HepG2 (cell line): Measurements from ENCODE around the gene RHBDF2. TPM values are rescaled to one million over a fixed set of nuclear protein-coding genes. Genes with fewer than 3 reads are reported as not detected.

Experiments
- EZH2 ChIP-seq: conservative IDR thresholded peaks from 2 replicates; pipeline ENCODE4 v1.6.1; 2012; ENCODE audit warnings: mild to moderate bottlenecking, low read depth, low read length, moderate library complexity
- HIVEP1 ChIP-seq: sonication (generic); formaldehyde crosslinking; IDR thresholded peaks from 2 replicates; pipeline ENCODE4 v1.4.0; 2020; ENCODE audit warnings: mild to moderate bottlenecking, missing genetic modification reagents
- KIAA2018 ChIP-seq: sonication (generic); formaldehyde crosslinking; IDR thresholded peaks from 2 replicates; pipeline ENCODE4 v1.5.0; 2020; ENCODE audit warnings: mild to moderate bottlenecking, missing genetic modification reagents, borderline replicate concordance
- NFRKB ChIP-seq: fragments of 450-650 bp; IDR thresholded peaks from 2 replicates; pipeline ENCODE4 v1.6.1; 2017
- TRIM24 ChIP-seq: sonication (generic); formaldehyde crosslinking; IDR thresholded peaks from 2 replicates; pipeline ENCODE4 v1.8.0; 2022; ENCODE audit warnings: mild to moderate bottlenecking, missing genetic modification reagents
- ZFP36L2 ChIP-seq: sonication (generic); formaldehyde crosslinking; IDR thresholded peaks from 2 replicates; pipeline ENCODE4 v1.4.0; 2020; ENCODE audit warnings: missing genetic modification reagents
- ZHX2 ChIP-seq, 2 experiments: sonication (generic) in 1 of 2; formaldehyde crosslinking in 1 of 2; IDR thresholded peaks; 2 replicates each; pipeline versions ENCODE4 v1.6.1 to v1.9.0; 2014 to 2022; ENCODE audit warnings: antibody characterized with exemption in 1 of 2, borderline replicate concordance in 1 of 2, inconsistent platforms in 1 of 2, low read depth in 1 of 2, missing genetic modification reagents in 1 of 2
- ZNF503 ChIP-seq: sonication (generic); formaldehyde crosslinking; IDR thresholded peaks from 2 replicates; pipeline ENCODE4 v1.4.0; 2020; ENCODE audit warnings: missing genetic modification reagents
- ZNF788 ChIP-seq: sonication (generic); formaldehyde crosslinking; IDR thresholded peaks from 2 replicates; pipeline ENCODE4 v1.5.0; 2020; ENCODE audit warnings: mild to moderate bottlenecking, missing genetic modification reagents, borderline replicate concordance
- polyA plus RNA-seq, 8 experiments: library from polyadenylated mRNA; depleted of rRNA in 3 of 8; stranded (reverse) in 7 of 8; unstranded in 1 of 8; fragments of >200 nt; fragmentation: Illumina TruSeq in 4 of 8; extraction: Trizol in 4 of 8; gene quantifications; 2 replicates each; pipeline versions ENCODE4 v1.2.1 to v1.2.3, GENCODE V29; 2011 to 2016; ENCODE audit warnings: low read depth in 4 of 8, missing spikeins in 1 of 8, mixed read lengths in 1 of 8; ENCODE audit not compliant: insufficient read depth in 1 of 8
- total RNA-seq, 5 experiments: library from RNA; depleted of rRNA; stranded (reverse); fragments of >200 nt; fragmentation: Illumina TruSeq; extraction: Trizol; gene quantifications; 2 replicates each; pipeline ENCODE4 v1.2.3, GENCODE V29; 2016; ENCODE audit warnings: low read depth in 1 of 5

RHBDF2 gene
- total and polyA plus RNA-seq, 2 of the 13 experiments (the other 11 are each of a cell fraction or from before 2014, with no cell fraction given), result 7.8 to 24.2 TPM

DNA sequence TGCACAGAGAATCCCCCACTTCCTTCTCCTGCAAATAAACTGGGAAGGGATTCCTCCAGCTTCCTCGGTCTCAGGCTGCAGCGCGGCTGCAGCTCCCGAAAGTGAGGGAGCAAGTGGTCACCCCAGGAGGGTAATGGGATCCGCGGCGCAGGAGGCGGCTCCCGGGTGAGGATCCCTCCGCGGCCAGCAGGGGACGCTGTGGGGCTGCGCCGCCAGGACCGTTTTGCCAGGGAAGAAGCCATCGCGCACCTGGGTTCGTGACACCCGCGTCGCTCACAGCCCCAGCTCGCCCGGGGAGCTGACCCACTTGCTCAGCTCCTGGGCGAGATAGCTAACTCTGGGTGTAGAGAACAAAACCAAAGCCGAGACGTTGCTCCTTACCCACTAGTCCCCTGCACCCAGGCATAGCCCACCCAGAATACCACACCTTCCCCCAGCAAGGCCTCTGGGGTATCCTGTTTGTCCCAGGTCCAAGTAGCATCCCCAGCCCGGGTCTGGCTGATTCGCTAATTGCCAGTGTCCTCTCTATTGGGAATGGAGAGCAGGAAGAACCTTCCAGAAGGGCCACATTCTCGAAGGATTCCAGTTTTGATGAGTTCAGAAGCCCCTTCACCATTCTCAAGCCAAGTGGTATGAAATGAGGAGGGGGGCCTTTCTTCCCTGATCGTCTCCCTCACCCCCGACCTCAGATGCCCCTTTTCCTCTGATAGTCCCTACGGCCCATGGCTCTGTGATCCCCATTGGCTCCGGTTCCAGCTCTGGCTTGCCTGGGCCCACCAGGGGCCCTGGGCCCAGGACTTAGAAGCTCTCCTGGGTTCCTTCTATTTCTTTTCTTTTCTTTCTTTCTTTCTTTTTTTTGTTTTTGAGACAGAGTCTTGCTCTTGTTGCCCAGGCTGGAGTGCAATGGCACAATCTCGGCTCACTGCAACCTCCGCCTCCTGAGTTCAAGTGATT, 22.1 kb upstream of the RHBDF2 start (continued):
- TF ChIP-seq TRIM24 (CRISPR knock-in tag), result no peak
- 0 out of 2 replicates have a peak, but pooled peaks have one; percentile 68 for TF ChIP-seq ZFP36L2
- TF ChIP-seq ZHX2 (IDR thresholded peaks at IDR 0.05; ENCODE audit: low read depth), result 0 out of 2 replicates have a peak, but pooled peaks have one; percentile 45
- TF ChIP-seq ZHX2 (CRISPR knock-in tag; IDR thresholded peaks at IDR 0.05; ENCODE audit: borderline replicate concordance), result 0 out of 2 replicates have a peak, but pooled peaks have one; percentile 40
- TF ChIP-seq KIAA2018 (CRISPR knock-in tag), result no peak
- TF ChIP-seq NFRKB, result no peak
- TF ChIP-seq ZNF503, result no peak
- no peak for TF ChIP-seq EZH2
- TF ChIP-seq HIVEP1 (CRISPR knock-in tag), result no peak
- TF ChIP-seq ZNF788 (CRISPR knock-in tag), result peak; percentile 93
